CD8-positive, alpha-beta memory T cell (primary cell): Measurements from ENCODE around the gene ANGPTL8. TPM values are rescaled to one million over a fixed set of nuclear protein-coding genes. Genes with fewer than 3 reads are reported as not detected.

ENCODE experiments used
- CTCF ChIA-PET: fragments of 350-600 bp; sonication (Branson Sonifier 250); formaldehyde crosslinking; loops from one replicate; lab custom pipeline; 2021; ENCODE audit warnings: antibody characterized with exemption; lab: Charles Lee
- POLR2A ChIA-PET: fragments of 350-600 bp; sonication (Branson Sonifier 250); formaldehyde crosslinking; loops from one replicate; lab custom pipeline; 2021; ENCODE audit warnings: antibody characterized with exemption; lab: Charles Lee
- DNase-seq, 5 donors: peaks; one replicate each; pipeline versions ENCODE4 v3.0.0 to v3.0.0-alpha.2; 2020 to 2022; ENCODE audit warnings: mixed read lengths in 1 of 5
- H3K27ac ChIP-seq: one replicate; pipeline ENCODE4 v1.7.0; 2013; ENCODE audit warnings: low read depth, mild to moderate bottlenecking, low read length, moderate library complexity
- H3K27me3 ChIP-seq: 2 replicates; pipeline ENCODE4 v1.7.0; 2013; ENCODE audit warnings: low read length, mild to moderate bottlenecking; ENCODE audit not compliant: insufficient read depth, poor library complexity, severe bottlenecking
- H3K36me3 ChIP-seq: 2 replicates; pipeline ENCODE4 v1.7.0; 2013; ENCODE audit warnings: mild to moderate bottlenecking, low read length, moderate library complexity; ENCODE audit not compliant: insufficient read depth
- H3K4me1 ChIP-seq: 2 replicates; pipeline ENCODE4 v1.7.0; 2013; ENCODE audit warnings: mild to moderate bottlenecking, low read length, moderate library complexity; ENCODE audit not compliant: insufficient read depth
- H3K4me3 ChIP-seq: 2 replicates; pipeline ENCODE4 v1.7.0; 2013; ENCODE audit warnings: mild to moderate bottlenecking, low read length
- H3K9me3 ChIP-seq: 2 replicates; pipeline ENCODE4 v1.7.0; 2013; ENCODE audit warnings: mild to moderate bottlenecking, low read length
- H3K27ac Mint-ChIP-seq, 8 donors: one replicate each; pipeline ENCODE4 v1.8.0; 2020 to 2021; ENCODE audit warnings: mixed read lengths in 8 of 8, mild to moderate bottlenecking in 6 of 8, inconsistent platforms in 3 of 8, moderate library complexity in 3 of 8
- H3K27me3 Mint-ChIP-seq, 2 donors: one replicate each; pipeline ENCODE4 v1.8.0; 2020 to 2021; ENCODE audit warnings: mixed read lengths in 2 of 2, mild to moderate bottlenecking in 1 of 2, moderate library complexity in 1 of 2
- H3K36me3 Mint-ChIP-seq, 3 donors: one replicate each; pipeline ENCODE4 v1.8.0; 2020 to 2021; ENCODE audit warnings: mixed read lengths in 3 of 3, inconsistent platforms in 1 of 3, mild to moderate bottlenecking in 1 of 3
- H3K4me1 Mint-ChIP-seq, 3 donors: one replicate each; pipeline ENCODE4 v1.8.0; 2020 to 2021; ENCODE audit warnings: mixed read lengths in 3 of 3, inconsistent platforms in 1 of 3, mild to moderate bottlenecking in 1 of 3
- H3K4me3 Mint-ChIP-seq, 7 donors: one replicate each; pipeline ENCODE4 v1.8.0; 2020 to 2021; ENCODE audit warnings: mixed read lengths in 7 of 7, mild to moderate bottlenecking in 6 of 7, moderate library complexity in 4 of 7, inconsistent platforms in 2 of 7
- H3K9me3 Mint-ChIP-seq, 5 donors: one replicate each; pipeline ENCODE4 v1.8.0; 2020 to 2022; ENCODE audit warnings: mixed read lengths in 5 of 5, mild to moderate bottlenecking in 3 of 5, moderate library complexity in 2 of 5, inconsistent platforms in 1 of 5
- polyA plus RNA-seq: library from polyadenylated mRNA; unstranded; fragments of 300-500 nt; fragmentation: Illumina TruSeq; gene quantifications from one replicate; pipeline ENCODE4 v1.2.3, GENCODE V29; 2021
- total RNA-seq, 2 experiments: library from RNA; stranded (reverse); gene quantifications; one replicate each; pipeline ENCODE4 v1.2.3, GENCODE V29; 2021

Gene ANGPTL8
- total and polyA plus RNA-seq, 3 experiments from 2014 or later, result not detected

DNA sequence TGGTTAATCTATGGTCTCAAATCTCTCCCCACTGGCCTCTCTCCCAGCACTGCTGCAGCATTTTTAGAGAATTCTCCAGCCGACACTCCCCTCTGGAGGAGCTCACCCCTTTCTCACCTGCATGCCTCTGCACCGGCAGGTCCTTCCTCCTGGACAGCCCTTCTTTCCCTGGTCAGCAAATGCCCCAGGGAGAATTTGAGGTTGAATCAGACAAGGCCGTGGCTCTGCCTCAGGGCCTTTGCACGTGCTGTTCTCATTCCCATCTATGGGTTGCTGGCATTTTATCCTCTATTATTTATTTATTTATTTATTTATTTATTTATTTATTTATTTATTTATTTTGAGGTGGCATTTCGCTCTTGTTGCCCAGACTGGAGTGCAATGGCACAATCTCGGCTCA is 24.3 kb downstream of the ANGPTL8 start:
- H3K9me3 Mint-ChIP-seq, result no peaks in the 10 kb centered on the region
- H3K27ac ChIP-seq, result no peak overlapping the region
- peaks cover 10% of the 10 kb centered on the region for H3K27me3 ChIP-seq
- peaks cover 3% of the 10 kb centered on the region for H3K4me1 ChIP-seq
- peaks cover 40 to 59% of the 10 kb centered on the region in 2 donors for H3K27me3 Mint-ChIP-seq
- H3K36me3 ChIP-seq, result no peaks in the 10 kb centered on the region
- peaks cover 3 to 8% (median 4%) of the 10 kb centered on the region in 3 donors for H3K4me1 Mint-ChIP-seq
- H3K4me3 Mint-ChIP-seq, result peak overlapping the region in 5 of 7 donors; percentile 34 to 83 (median 50)
- no peak for DNase-seq
- H3K4me3 ChIP-seq, result no peak overlapping the region
- ChIA-PET POLR2A (no interaction called here), CTCF (no interaction called here)
- peaks cover 0 to 2% (median 0%) of the 10 kb centered on the region in 3 donors for H3K36me3 Mint-ChIP-seq
- H3K9me3 ChIP-seq, result no peaks in the 10 kb centered on the region
- no peak overlapping the region for H3K27ac Mint-ChIP-seq

DNA sequence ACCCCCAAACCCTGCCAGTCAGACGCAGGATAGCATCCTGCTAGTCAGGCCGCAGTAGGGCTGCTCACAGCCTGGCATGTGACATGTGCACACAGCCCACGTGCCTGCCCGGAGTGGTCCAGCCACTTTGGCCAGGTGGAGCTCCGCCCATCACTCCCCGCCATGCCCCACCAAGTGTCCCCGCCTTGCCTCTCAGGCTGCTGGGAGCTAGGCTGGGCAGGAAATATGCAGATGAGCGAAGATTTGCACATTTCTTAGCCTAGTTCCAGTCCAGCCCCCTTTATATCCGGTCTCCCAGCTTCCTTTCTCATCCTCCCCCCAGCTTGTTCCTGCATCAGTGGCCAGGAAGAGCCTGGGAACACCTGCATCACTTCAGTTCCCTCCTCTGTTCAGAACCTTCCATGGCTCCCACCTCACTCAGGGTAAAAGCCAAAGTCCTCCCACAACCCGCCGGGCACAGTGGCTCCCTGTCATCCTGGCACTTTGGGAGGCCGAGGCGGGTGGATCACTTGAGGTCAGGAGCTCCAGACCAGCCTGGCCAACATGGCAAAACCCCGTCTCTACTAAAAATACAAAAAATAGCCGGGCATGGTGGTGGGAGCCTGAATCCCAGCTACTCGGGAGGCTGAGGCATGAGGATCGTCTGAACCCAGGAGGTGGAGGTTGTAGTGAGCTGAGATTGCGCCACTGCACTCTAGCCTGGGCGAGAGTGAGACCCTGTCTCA is 25.2 kb downstream of the ANGPTL8 start:
- H3K4me1 ChIP-seq, result peaks cover 3% of the 10 kb centered on the region
- H3K9me3 ChIP-seq, result no peaks in the 10 kb centered on the region
- H3K27ac Mint-ChIP-seq, result no peak overlapping the region
- POLR2A ChIA-PET, result no interaction called here
- H3K27me3 ChIP-seq, result peaks cover 18% of the 10 kb centered on the region
- no peaks in the 10 kb centered on the region for H3K36me3 ChIP-seq
- peaks cover 0 to 2% (median 0%) of the 10 kb centered on the region in 3 donors for H3K36me3 Mint-ChIP-seq
- H3K9me3 Mint-ChIP-seq, result no peaks in the 10 kb centered on the region
- H3K4me3 Mint-ChIP-seq, result peak overlapping the region in 2 of 7 donors; percentile 32
- H3K4me3 ChIP-seq, result no peak overlapping the region
- H3K4me1 Mint-ChIP-seq, result peaks cover 3 to 8% (median 4%) of the 10 kb centered on the region in 3 donors
- H3K27me3 Mint-ChIP-seq, result peaks cover 46 to 68% of the 10 kb centered on the region in 2 donors
- no peak overlapping the region for H3K27ac ChIP-seq
- CTCF ChIA-PET, result no interaction called here
- DNase-seq, result no peak

DNA sequence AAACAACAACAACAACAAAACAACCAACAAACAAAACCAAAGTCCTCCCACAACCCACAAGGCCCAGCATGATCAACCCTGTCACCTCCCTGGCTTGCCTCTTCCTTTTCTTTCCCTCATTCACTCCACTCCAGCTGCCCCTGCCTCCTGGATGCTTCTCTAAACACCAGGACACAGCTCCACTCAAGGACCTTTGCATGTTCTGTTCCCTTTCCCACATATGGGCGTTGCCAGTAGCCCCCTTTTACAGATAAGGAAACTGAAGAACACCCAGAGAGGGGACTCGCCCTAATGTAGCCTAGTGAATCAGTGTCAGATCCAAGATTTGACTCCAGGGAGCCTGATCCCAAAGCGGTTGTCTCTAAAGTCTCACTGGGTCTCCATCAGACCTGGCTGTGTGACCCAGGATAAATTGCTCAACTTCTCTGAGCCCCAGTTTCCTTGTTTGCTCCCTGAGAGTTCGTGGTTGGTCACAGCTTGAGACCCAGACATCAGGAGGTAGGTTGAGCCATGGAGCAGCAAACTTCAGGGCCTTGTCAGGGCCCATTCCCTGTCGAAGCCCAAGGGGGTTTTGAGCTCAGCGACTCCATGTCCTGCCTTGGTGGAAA is 25.9 kb downstream of the ANGPTL8 start:
- peaks cover 0 to 2% (median 0%) of the 10 kb centered on the region in 3 donors for H3K36me3 Mint-ChIP-seq
- no peak overlapping the region for H3K27ac ChIP-seq
- no peaks in the 10 kb centered on the region for H3K9me3 ChIP-seq
- POLR2A ChIA-PET, result no interaction called here
- no peak overlapping the region for H3K4me3 ChIP-seq
- CTCF ChIA-PET, result no interaction called here
- peaks cover 3% of the 10 kb centered on the region for H3K4me1 ChIP-seq
- peaks cover 3 to 8% (median 4%) of the 10 kb centered on the region in 3 donors for H3K4me1 Mint-ChIP-seq
- peaks cover 18% of the 10 kb centered on the region for H3K27me3 ChIP-seq
- no peak for DNase-seq
- peaks cover 42 to 64% of the 10 kb centered on the region in 2 donors for H3K27me3 Mint-ChIP-seq
- H3K4me3 Mint-ChIP-seq, result peak overlapping the region in 1 of 7 donors; percentile 47
- H3K9me3 Mint-ChIP-seq, result no peaks in the 10 kb centered on the region
- H3K36me3 ChIP-seq, result no peaks in the 10 kb centered on the region
- peak overlapping the region in 2 of 8 donors; percentile 37 to 54 for H3K27ac Mint-ChIP-seq

DNA sequence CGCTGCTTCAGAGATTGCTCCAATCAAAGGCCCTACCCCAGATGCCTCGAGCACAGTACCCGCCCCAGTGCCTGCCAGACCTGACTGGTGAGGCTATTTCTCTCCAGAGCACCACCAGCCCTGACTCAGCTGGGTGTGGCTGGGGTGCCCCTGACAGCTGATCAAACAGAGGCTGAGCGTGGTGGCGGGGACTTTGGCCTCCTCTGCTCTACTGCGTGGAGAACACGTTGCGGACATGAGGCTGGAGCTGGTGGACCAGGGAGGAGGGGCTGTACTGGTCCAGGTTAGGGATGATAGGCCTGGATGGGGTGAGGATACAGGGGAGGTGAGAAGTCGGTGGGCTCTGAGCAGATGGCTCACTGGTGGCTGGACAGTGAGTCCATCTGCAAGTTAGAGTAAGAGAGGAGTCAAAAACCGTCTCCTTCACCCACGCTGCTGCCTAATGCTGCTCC is 26.4 kb downstream of the ANGPTL8 start:
- H3K4me1 Mint-ChIP-seq, result peaks cover 3 to 7% (median 4%) of the 10 kb centered on the region in 3 donors

DNA sequence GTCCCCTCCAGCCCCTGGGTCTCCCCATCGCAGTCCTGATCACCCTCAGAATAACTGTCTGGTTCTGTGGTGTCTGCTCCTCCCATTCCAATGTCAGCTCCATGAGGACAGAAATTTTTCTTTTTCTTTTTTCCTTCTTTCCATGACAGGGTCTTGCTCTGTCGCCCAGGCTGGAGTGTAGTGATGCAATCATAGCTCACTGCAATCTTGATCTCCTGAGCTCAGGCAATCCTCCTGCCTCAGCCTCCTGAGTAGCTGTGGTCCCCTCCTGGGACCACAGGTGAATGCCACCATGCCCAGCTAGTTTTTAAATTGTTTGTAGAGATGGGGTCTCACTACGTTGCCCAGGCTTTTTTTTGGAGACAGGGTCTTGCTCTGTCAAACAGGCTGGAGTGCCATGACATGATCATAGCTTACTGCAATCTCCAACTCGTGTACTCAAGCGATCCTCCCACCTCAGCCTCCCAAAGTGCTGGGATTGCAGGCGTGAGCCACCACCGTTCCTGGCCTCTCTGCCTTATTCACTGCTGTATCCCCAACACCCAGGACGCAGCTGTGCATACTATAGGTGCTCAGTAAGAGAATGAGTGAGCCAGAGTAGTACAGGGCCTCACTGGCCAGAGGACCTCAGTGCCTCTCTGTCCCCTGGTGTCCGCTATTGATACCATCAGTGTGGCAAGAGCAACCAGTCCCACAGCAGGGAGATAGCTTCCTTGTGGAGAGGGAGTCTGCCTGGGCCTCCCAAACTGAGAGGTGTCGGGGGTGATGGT is 28.1 kb downstream of the ANGPTL8 start:
- POLR2A ChIA-PET, result interaction anchor here (1.1 kb wide), 1 partner anchor 11 kb away, joined by 5 read pairs; no protein-coding TSS in a partner anchor
- H3K27ac ChIP-seq, result no peak overlapping the region
- peaks cover 42 to 56% of the 10 kb centered on the region in 2 donors for H3K27me3 Mint-ChIP-seq

More for the DNA sequence above, 26.4 kb downstream of the ANGPTL8 start:
- H3K9me3 ChIP-seq, result no peaks in the 10 kb centered on the region
- no peaks in the 10 kb centered on the region for H3K36me3 ChIP-seq
- no peak for DNase-seq
- ChIA-PET CTCF (no interaction called here), POLR2A (no interaction called here)
- peaks cover 41 to 63% of the 10 kb centered on the region in 2 donors for H3K27me3 Mint-ChIP-seq
- H3K4me1 ChIP-seq, result peaks cover 3% of the 10 kb centered on the region
- no peak overlapping the region for H3K27ac Mint-ChIP-seq
- H3K4me3 Mint-ChIP-seq, result peak overlapping the region in 1 of 7 donors; percentile 76
- H3K27ac ChIP-seq, result no peak overlapping the region
- peaks cover 18% of the 10 kb centered on the region for H3K27me3 ChIP-seq
- peaks cover 0 to 2% (median 0%) of the 10 kb centered on the region in 3 donors for H3K36me3 Mint-ChIP-seq
- no peaks in the 10 kb centered on the region for H3K9me3 Mint-ChIP-seq
- no peak overlapping the region for H3K4me3 ChIP-seq

DNA sequence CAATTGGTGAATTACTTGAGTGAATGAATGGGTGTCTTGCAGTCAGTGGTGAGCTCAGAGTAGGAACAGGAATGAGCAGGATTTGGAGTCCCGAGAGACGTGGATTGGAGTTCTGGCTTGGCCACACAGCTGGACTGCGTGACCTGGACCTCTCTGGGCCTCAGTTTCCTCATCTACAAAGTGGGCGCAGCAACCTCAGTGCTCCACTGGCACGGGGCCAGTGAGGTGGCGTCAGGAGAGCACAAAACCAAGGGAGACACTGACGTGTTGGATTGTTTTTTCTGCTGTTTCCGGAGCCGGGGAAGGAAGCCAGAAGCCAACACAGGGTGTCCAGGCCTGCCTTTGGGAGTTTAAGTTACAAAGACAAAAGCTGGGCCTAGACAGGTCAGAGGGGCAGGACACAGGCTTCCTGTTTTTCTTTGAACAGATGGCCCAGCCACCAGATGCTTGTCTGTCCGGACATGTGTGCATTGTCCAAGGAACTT is 29.4 kb downstream of the ANGPTL8 start:
- Mint-ChIP-seq H3K27me3 (peaks cover 35 to 51% of the 10 kb centered on the region in 2 donors), H3K4me3 (no peak overlapping the region), H3K9me3 (no peaks in the 10 kb centered on the region), H3K36me3 (no peaks in the 10 kb centered on the region), H3K27ac (no peak overlapping the region), H3K4me1 (peaks cover 0 to 5% (median 0%) of the 10 kb centered on the region in 3 donors)
- Histone ChIP-seq H3K4me1 (no peaks in the 10 kb centered on the region), H3K4me3 (no peak overlapping the region), H3K9me3 (no peaks in the 10 kb centered on the region), H3K27ac (no peak overlapping the region), H3K36me3 (no peaks in the 10 kb centered on the region), H3K27me3 (peaks cover 9% of the 10 kb centered on the region)
- DNase-seq, result no peak
- CTCF ChIA-PET, result no interaction called here
- POLR2A ChIA-PET, result no interaction called here

More for the DNA sequence above, 28.1 kb downstream of the ANGPTL8 start:
- Histone ChIP-seq H3K4me1 (no peaks in the 10 kb centered on the region), H3K4me3 (no peak overlapping the region), H3K27me3 (peaks cover 15% of the 10 kb centered on the region), H3K36me3 (no peaks in the 10 kb centered on the region), H3K9me3 (no peaks in the 10 kb centered on the region)
- H3K4me3 Mint-ChIP-seq, result no peak overlapping the region
- no peak for DNase-seq
- H3K4me1 Mint-ChIP-seq, result peaks cover 3 to 5% (median 4%) of the 10 kb centered on the region in 3 donors
- H3K9me3 Mint-ChIP-seq, result no peaks in the 10 kb centered on the region
- CTCF ChIA-PET, result no interaction called here
- H3K27ac Mint-ChIP-seq, result no peak overlapping the region
- H3K36me3 Mint-ChIP-seq, result no peaks in the 10 kb centered on the region

DNA sequence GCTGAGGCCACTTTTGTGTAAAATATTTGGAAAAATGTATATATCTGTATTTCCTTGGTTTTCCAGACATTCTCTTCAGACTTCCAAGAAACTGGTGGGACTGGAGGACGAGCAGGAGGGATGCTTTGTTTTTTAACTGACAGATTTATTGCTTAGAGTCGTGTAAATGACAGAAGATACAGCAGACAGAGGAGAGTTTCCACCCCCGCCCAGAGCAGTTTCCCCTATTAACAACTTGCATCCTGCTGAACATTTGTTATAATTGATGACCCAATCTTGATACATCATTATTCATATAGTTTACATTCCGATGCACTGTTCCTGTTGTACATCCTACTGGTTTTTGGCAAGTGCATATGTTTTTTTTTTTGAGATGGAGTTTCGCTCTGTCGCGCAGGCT is 30.0 kb downstream of the ANGPTL8 start:
- Mint-ChIP-seq H3K4me1 (peaks cover 0 to 5% (median 0%) of the 10 kb centered on the region in 3 donors), H3K9me3 (no peaks in the 10 kb centered on the region), H3K27ac (no peak overlapping the region), H3K4me3 (no peak overlapping the region), H3K27me3 (peaks cover 33 to 52% of the 10 kb centered on the region in 2 donors), H3K36me3 (no peaks in the 10 kb centered on the region)
- no peaks in the 10 kb centered on the region for H3K4me1 ChIP-seq
- POLR2A ChIA-PET, result no interaction called here
- H3K9me3 ChIP-seq, result no peaks in the 10 kb centered on the region
- no peak for DNase-seq
- CTCF ChIA-PET, result no interaction called here
- H3K36me3 ChIP-seq, result no peaks in the 10 kb centered on the region
- H3K4me3 ChIP-seq, result no peak overlapping the region
- peaks cover 13% of the 10 kb centered on the region for H3K27me3 ChIP-seq
- H3K27ac ChIP-seq, result no peak overlapping the region
